HCT116 (cell line): Measurements from ENCODE around the gene NOS2.

ENCODE experiments used
- CEBPB ChIP-seq: IDR thresholded peaks from 2 replicates; pipeline ENCODE4 v1.6.1; 2012; ENCODE audit warnings: low read depth
- ELF1 ChIP-seq: IDR thresholded peaks from 2 replicates; pipeline ENCODE4 v1.6.1; 2012; ENCODE audit warnings: low read depth, borderline replicate concordance
- EZH2 ChIP-seq: fragments of 200-600 bp; sonication (generic); IDR thresholded peaks from 2 replicates; pipeline ENCODE4 v1.6.1; 2017; ENCODE audit warnings: antibody characterized with exemption, mixed run types
- EZH2phosphoT487 ChIP-seq: fragments of 200-600 bp; IDR thresholded peaks from 2 replicates; pipeline ENCODE4 v1.6.1; 2018; ENCODE audit warnings: antibody characterized with exemption, borderline replicate concordance
- POLR2A ChIP-seq: IDR thresholded peaks from 2 replicates; pipeline ENCODE4 v1.7.0; 2011; ENCODE audit warnings: borderline replicate concordance; ENCODE audit not compliant: insufficient read depth, insufficient read length; ENCODE audit errors: extremely low read depth
- POLR2AphosphoS5 ChIP-seq: IDR thresholded peaks from 2 replicates; pipeline ENCODE4 v1.6.1; 2011; ENCODE audit warnings: mild to moderate bottlenecking, low read depth, low read length, moderate library complexity
- RAD21 ChIP-seq: IDR thresholded peaks from 2 replicates; pipeline ENCODE4 v1.6.1; 2012; ENCODE audit warnings: low read depth, mild to moderate bottlenecking
- SP1 ChIP-seq: IDR thresholded peaks from 2 replicates; pipeline ENCODE4 v1.6.1; 2012; ENCODE audit warnings: low read depth
- TCF7L2 ChIP-seq: IDR thresholded peaks from 2 replicates; pipeline ENCODE4 v1.7.0; 2011; ENCODE audit warnings: borderline replicate concordance, inconsistent platforms; ENCODE audit not compliant: insufficient read depth, insufficient read length; ENCODE audit errors: extremely low read depth
- YY1 ChIP-seq: IDR thresholded peaks from 2 replicates; pipeline ENCODE4 v1.6.1; 2011; ENCODE audit warnings: low read length, low read depth, moderate library complexity, mild to moderate bottlenecking; ENCODE audit not compliant: insufficient replicate concordance; ENCODE audit errors: extremely low read depth
- TF ChIP-seq, protein P1 (sequence below), 3 experiments: fragments of 200-600 bp in 1 of 3; sonication (generic) in 1 of 3; IDR thresholded peaks in 2 of 3; conservative IDR thresholded peaks in 1 of 3; 2 replicates each; pipeline ENCODE4 v1.5.1; 2012 to 2017; ENCODE audit warnings: low read depth in 2 of 3, low read length in 2 of 3, antibody characterized with exemption in 1 of 3, borderline replicate concordance in 1 of 3, control low read depth in 1 of 3, mild to moderate bottlenecking in 1 of 3, mixed read lengths in 1 of 3, mixed run types in 1 of 3, moderate library complexity in 1 of 3; ENCODE audit not compliant: insufficient read depth in 1 of 3
- TF ChIP-seq, protein P2 (sequence below): IDR thresholded peaks from 2 replicates; pipeline ENCODE4 v1.6.1; 2012; ENCODE audit warnings: low read depth

- TF ChIP-seq POLR2A (no peak), POLR2AphosphoS5 (no peak), EZH2 (no peak), RAD21 (no peak), ELF1 (no peak), EZH2phosphoT487 (no peak), SP1 (no peak), YY1 (no peak), CEBPB (no peak), TCF7L2 (no peak)
- TF ChIP-seq, protein P1, sequence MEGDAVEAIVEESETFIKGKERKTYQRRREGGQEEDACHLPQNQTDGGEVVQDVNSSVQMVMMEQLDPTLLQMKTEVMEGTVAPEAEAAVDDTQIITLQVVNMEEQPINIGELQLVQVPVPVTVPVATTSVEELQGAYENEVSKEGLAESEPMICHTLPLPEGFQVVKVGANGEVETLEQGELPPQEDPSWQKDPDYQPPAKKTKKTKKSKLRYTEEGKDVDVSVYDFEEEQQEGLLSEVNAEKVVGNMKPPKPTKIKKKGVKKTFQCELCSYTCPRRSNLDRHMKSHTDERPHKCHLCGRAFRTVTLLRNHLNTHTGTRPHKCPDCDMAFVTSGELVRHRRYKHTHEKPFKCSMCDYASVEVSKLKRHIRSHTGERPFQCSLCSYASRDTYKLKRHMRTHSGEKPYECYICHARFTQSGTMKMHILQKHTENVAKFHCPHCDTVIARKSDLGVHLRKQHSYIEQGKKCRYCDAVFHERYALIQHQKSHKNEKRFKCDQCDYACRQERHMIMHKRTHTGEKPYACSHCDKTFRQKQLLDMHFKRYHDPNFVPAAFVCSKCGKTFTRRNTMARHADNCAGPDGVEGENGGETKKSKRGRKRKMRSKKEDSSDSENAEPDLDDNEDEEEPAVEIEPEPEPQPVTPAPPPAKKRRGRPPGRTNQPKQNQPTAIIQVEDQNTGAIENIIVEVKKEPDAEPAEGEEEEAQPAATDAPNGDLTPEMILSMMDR (IDR thresholded peaks at IDR 0.05 in 2 of 3, conservative IDR thresholded peaks at IDR 0.05 in 1 of 3; ENCODE audit: borderline replicate concordance in 1 of 3, insufficient read depth in 1 of 3, low read depth in 2 of 3, low read length in 2 of 3) = no peak
- TF ChIP-seq, protein P2, sequence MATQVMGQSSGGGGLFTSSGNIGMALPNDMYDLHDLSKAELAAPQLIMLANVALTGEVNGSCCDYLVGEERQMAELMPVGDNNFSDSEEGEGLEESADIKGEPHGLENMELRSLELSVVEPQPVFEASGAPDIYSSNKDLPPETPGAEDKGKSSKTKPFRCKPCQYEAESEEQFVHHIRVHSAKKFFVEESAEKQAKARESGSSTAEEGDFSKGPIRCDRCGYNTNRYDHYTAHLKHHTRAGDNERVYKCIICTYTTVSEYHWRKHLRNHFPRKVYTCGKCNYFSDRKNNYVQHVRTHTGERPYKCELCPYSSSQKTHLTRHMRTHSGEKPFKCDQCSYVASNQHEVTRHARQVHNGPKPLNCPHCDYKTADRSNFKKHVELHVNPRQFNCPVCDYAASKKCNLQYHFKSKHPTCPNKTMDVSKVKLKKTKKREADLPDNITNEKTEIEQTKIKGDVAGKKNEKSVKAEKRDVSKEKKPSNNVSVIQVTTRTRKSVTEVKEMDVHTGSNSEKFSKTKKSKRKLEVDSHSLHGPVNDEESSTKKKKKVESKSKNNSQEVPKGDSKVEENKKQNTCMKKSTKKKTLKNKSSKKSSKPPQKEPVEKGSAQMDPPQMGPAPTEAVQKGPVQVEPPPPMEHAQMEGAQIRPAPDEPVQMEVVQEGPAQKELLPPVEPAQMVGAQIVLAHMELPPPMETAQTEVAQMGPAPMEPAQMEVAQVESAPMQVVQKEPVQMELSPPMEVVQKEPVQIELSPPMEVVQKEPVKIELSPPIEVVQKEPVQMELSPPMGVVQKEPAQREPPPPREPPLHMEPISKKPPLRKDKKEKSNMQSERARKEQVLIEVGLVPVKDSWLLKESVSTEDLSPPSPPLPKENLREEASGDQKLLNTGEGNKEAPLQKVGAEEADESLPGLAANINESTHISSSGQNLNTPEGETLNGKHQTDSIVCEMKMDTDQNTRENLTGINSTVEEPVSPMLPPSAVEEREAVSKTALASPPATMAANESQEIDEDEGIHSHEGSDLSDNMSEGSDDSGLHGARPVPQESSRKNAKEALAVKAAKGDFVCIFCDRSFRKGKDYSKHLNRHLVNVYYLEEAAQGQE = no peak
Observed at GRCh38 chr17:27793168-27793905, 7.0 kb downstream of the NOS2 start.
